Measurements from ENCODE around the gene ZRANB3. TPM values are rescaled to one million over a fixed set of nuclear protein-coding genes. Genes with fewer than 3 reads are reported as not detected.

The ZRANB3 gene
- total RNA-seq, 1 donor: 9.3 TPM

DNA sequence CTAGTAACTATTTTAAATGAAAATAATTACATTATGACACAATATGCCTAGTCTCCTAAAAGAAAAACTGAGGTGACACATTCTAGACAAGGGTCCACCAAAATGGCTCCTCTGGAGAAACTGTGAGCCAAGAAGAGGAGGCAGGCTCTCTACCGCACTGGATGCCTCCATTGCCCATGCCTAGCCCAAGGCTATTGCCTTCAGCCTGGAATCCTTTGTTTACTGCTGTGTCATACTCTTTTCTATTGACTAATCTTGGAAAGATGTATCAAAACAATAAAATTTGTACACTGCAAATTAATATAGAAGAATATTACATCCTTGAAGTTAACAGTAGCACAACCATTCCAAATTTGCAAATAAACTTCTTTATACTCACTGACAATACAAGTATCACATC is 311.8 kb downstream of the ZRANB3 start:
- no peak overlapping the region for H3K4me3 ChIP-seq (ENCODE audit: low read depth, low read length)
- DNase-seq (ENCODE audit: low read depth): no peak
- TF ChIP-seq, protein P1, sequence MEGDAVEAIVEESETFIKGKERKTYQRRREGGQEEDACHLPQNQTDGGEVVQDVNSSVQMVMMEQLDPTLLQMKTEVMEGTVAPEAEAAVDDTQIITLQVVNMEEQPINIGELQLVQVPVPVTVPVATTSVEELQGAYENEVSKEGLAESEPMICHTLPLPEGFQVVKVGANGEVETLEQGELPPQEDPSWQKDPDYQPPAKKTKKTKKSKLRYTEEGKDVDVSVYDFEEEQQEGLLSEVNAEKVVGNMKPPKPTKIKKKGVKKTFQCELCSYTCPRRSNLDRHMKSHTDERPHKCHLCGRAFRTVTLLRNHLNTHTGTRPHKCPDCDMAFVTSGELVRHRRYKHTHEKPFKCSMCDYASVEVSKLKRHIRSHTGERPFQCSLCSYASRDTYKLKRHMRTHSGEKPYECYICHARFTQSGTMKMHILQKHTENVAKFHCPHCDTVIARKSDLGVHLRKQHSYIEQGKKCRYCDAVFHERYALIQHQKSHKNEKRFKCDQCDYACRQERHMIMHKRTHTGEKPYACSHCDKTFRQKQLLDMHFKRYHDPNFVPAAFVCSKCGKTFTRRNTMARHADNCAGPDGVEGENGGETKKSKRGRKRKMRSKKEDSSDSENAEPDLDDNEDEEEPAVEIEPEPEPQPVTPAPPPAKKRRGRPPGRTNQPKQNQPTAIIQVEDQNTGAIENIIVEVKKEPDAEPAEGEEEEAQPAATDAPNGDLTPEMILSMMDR (IDR thresholded peaks at IDR 0.05; ENCODE audit: insufficient read depth, low read length): no peak

DNA sequence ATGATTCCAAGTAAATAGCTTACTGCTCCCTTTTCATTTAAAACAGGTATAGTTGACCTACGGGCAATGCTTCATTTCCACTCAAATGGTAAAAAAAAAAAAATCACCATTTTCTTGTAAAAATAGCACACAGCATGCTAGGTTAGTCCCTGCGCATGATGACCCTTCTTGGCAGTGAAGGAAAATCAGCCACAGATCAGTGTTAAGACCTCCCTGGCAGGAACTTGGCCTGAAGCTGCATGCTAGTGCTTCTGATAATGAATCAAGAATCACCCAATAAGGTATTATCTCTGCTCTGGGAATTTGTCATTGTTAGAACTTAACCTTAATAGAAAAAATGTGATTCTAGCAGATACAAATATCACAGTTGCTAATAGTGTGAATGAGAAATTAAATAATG is 312.6 kb downstream of the ZRANB3 start:
- no peak for DNase-seq (ENCODE audit: low read depth)
- no peak overlapping the region for H3K4me3 ChIP-seq (ENCODE audit: low read depth, low read length)
- TF ChIP-seq, protein P1 (IDR thresholded peaks at IDR 0.05; ENCODE audit: insufficient read depth, low read length): no peak

DNA sequence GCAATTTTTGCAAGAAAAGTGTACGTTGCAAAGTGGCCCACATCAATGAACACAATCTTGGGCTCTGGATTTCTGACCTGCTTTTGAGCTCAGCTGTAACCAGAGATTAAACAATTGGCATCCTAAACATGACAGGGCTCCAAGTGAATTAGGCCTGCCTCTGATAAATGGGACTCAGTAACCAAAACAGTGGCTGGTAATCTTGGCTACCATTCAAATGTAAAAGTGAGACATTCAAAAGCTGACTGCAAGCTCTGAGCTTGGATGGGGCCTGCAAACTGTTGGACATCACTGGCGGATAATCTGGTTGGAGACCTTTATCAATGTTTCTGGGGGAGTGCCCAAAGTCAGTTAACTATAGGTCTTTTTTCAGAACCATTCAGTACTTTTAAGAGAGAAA is 318.3 kb downstream of the ZRANB3 start:
- peak; percentile 49 for DNase-seq (ENCODE audit: low read depth)
- TF ChIP-seq, protein P1 (IDR thresholded peaks at IDR 0.05; ENCODE audit: insufficient read depth, low read length): no peak
- no peak overlapping the region for H3K4me3 ChIP-seq (ENCODE audit: low read depth, low read length)

DNA sequence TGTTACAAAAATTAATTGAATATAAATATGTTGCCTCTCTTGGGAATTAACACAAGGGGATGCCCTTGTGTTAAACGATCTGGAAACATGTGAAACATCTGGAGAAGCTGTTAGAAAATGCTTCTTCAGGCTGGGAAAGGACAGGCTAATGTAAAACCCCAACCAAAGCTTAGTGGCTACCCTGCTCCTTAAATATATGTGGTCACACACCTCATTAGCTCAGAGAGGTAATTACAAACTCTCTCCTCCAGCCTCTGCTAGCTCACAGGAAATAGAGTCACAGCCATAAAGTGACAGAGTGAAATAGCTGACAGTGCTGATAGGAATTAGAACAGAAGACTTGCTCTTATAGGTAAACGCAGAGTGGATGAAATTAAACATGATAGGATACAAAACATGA is 323.0 kb downstream of the ZRANB3 start:
- TF ChIP-seq, protein P1 (IDR thresholded peaks at IDR 0.05; ENCODE audit: insufficient read depth, low read length): no peak
- no peak for DNase-seq (ENCODE audit: low read depth)

DNA sequence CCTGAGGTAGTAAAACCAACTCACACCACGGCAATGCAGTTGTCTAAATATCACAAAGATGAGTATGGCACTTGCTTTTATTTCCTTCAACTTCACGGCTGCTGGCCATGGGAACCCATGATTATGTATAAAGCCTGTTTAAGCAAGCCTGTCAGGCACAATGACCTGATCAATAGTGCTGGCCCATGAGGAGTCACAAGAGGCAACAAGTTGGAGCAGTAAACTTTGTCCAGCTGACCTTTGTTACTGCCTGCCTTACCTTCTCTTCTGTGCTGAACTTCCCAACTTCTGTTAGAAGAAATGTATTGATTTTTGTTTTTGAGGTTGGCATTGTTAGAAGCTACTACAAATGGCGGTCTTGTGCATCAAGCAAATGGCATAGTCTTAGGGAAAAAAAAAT is 327.1 kb downstream of the ZRANB3 start:
- no peak overlapping the region for H3K4me3 ChIP-seq (ENCODE audit: low read depth, low read length)
- TF ChIP-seq, protein P1 (IDR thresholded peaks at IDR 0.05; ENCODE audit: insufficient read depth, low read length): no peak
- no peak for DNase-seq (ENCODE audit: low read depth)

More for the DNA sequence above, 323.0 kb downstream of the ZRANB3 start:
- H3K4me3 ChIP-seq (ENCODE audit: low read depth, low read length): no peak overlapping the region

DNA sequence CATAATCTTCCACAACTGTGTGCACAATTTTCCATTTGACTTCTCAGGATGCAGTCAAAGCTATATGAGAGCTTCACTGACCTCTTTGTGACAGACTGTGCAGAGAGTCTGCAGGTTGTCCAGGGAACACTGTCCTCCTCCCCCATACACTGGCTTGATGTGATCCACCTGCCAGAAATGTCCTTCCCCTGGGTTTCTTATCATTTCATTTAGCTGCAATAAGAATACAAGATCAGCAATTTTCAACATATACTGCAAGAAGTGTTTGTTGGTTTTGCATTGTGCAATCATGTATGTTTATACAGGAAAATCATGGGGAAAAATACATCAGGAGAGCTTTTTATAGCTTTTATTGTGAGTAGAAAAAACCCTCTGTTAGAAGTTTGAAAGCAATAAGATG is 328.3 kb downstream of the ZRANB3 start:
- TF ChIP-seq, protein P1 (IDR thresholded peaks at IDR 0.05; ENCODE audit: insufficient read depth, low read length): no peak
- H3K4me3 ChIP-seq (ENCODE audit: low read depth, low read length): no peak overlapping the region
- no peak for DNase-seq (ENCODE audit: low read depth)

DNA sequence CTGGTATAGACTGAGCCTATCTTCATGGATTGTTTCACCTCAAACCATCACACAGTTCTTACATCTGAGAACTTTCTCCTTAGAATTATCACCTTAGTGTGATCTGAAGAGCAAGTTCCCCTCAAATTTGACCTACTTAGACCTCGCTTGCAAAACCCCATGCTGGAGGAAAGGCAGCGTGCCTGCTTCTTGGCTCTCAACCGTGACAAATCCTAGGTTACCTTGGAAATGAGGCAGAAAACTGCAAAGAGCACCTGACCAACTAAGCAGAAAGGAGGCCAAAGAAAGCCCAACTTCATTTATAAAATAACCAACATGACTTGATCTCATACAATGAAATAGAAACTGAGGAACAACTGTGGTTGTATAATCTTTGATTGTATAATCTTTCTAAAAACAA is 332.5 kb downstream of the ZRANB3 start:
- no peak for DNase-seq (ENCODE audit: low read depth)
- no peak overlapping the region for H3K4me3 ChIP-seq (ENCODE audit: low read depth, low read length)
- TF ChIP-seq, protein P1 (IDR thresholded peaks at IDR 0.05; ENCODE audit: insufficient read depth, low read length): no peak
